ENCODE results near the gene ENKD1.
A peak's percentile ranks its signal among the peaks of the same experiment; 100 is the strongest.

Gene ENKD1

GRCh38 chr16:67661886-67662652, 4.5 kb downstream of the ENKD1 start:
- DNase-seq = no peak

- peak; percentile 30 for DNase-seq
These were observed 5.3 kb downstream of the ENKD1 start for GRCh38 chr16:67661101-67661761.

GRCh38 chr16:67660564-67661028, 6.0 kb downstream of the ENKD1 start, which contains the start of gene PARD6A:
PARD6A (plus strand) TSS chr16:67660960; CDS start chr16:67661039, 79 bp downstream.
- peak; percentile 97 for DNase-seq

- peak; percentile 89 for DNase-seq
These were observed 6.6 kb downstream of the ENKD1 start, which contains the start of gene ACD for GRCh38 chr16:67659675-67660563. ACD (minus strand) TSS chr16:67660260; CDS start chr16:67660220, 40 bp downstream.

- DNase-seq = no peak
These were observed 7.5 kb downstream of the ENKD1 start for GRCh38 chr16:67658849-67659674.

GRCh38 chr16:67657751-67658518, 8.6 kb downstream of the ENKD1 start:
- DNase-seq = no peak

- no peak for DNase-seq
These were observed 9.4 kb downstream of the ENKD1 start for GRCh38 chr16:67657017-67657608.

- no peak for DNase-seq
These were observed 10.1 kb downstream of the ENKD1 start for GRCh38 chr16:67656344-67657016.

- DNase-seq = no peak
These were observed 11.2 kb downstream of the ENKD1 start for GRCh38 chr16:67655363-67655762.

GRCh38 chr16:67654403-67654911, 12.1 kb downstream of the ENKD1 start:
- no peak for DNase-seq

- DNase-seq = no peak
These were observed 12.7 kb downstream of the ENKD1 start for GRCh38 chr16:67653789-67654402.

- DNase-seq = peak; percentile 56
These were observed 13.3 kb downstream of the ENKD1 start for GRCh38 chr16:67653128-67653788.

GRCh38 chr16:67652578-67653127, 13.9 kb downstream of the ENKD1 start:
- DNase-seq = peak; percentile 52

- DNase-seq = no peak
These were observed 14.7 kb downstream of the ENKD1 start for GRCh38 chr16:67651847-67652246.

- no peak for DNase-seq
These were observed 15.5 kb downstream of the ENKD1 start for GRCh38 chr16:67651039-67651438.

GRCh38 chr16:67650023-67650422, 16.5 kb downstream of the ENKD1 start:
- no peak for DNase-seq

GRCh38 chr16:67649494-67649931, 17.0 kb downstream of the ENKD1 start:
- no peak for DNase-seq

GRCh38 chr16:67648764-67649407, 17.7 kb downstream of the ENKD1 start:
- no peak for DNase-seq

Measured in fibroblast of skin of right biceps (primary cell).